Raji (cell line): Measurements from ENCODE around the gene STIM1.

ENCODE experiments used
- POLR2A ChIP-seq: IDR thresholded peaks from 2 replicates; pipeline ENCODE4 v1.6.1; 2011; ENCODE audit warnings: low read depth, low read length, control low read depth; ENCODE audit not compliant: insufficient read depth

Gene STIM1

DNA sequence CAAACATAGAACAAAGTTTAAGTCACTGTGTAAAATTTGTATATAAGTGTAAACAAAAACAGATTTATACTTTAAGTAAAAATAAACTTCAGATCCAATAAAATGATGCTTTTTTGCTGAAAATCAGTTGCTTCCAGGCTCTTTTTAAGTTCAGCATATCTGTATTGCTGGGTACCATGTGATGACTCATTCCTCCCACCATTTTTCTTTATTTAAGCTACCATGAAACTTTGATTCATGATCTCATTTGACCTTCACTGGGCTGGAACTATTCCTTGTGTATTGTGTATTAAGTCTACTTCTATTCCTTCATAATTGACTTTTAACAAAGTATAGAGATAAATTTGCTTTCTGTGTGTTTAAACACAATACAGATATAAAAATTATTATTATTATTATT, 192.9 kb downstream of the STIM1 start:
- TF ChIP-seq POLR2A, result no peak

GRCh38 chr11:4049006-4049405, 193.5 kb downstream of the STIM1 start:
- TF ChIP-seq POLR2A, result no peak

- no peak for TF ChIP-seq POLR2A
Measured at GRCh38 chr11:4050138-4050537, 194.7 kb downstream of the STIM1 start.

GRCh38 chr11:4054643-4055042, 199.2 kb downstream of the STIM1 start:
- no peak for TF ChIP-seq POLR2A

GRCh38 chr11:4059424-4059823, 204.0 kb downstream of the STIM1 start:
- no peak for TF ChIP-seq POLR2A

DNA sequence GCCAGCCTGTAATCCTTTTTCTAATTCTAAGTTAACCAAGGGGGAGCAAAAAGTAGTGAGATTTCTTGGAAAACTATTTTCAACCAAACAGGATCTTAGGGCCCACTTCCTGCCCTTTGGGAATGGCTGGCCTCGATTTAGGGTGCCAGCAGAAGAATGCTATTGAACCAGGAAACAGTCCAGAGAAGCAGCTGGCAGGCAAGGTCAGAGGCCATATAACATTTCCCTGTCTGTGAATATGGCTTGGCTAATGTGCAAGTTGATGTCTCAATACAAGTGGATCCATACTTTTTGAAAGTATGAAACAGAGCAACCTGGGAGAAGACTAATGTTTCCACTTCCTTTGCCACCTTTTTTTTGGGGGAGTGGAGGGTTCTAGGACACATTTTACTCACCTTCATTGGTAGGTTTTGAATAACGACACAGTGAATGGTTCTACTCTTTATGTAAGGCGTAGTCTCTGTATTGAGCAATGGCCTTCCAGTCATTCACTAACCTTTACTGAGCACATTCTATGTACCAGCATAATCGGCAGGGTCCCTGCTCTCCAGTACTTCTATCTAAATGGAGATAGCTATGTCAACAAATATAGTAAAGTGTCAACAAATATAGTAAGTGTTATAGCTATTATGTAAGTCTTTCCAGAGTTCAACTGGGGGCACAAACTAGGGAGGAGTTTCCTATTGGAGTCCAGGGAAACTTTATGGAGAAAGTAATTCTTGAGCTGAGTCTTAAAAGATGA, 204.9 kb downstream of the STIM1 start:
- TF ChIP-seq POLR2A, result no peak

GRCh38 chr11:4061700-4062099, 206.2 kb downstream of the STIM1 start:
- no peak for TF ChIP-seq POLR2A

DNA sequence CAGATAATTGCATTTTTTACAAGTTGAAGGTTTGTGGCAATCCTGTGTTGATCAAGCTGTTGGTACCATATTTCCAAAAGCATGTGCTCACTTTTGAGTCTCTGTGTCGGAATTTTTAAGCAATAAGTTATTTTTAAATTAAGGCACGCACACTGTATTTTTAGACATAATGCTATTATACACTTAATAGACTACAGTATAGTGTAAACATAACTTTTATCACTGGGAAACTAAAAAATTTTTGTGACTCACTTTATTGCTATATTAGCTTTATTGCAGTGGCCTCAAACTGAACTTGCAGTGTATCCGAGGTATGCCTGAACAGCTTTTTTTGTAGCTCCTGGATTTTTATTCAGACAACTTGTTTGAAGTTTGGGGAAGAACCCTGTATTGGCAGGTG, 207.9 kb downstream of the STIM1 start:
- TF ChIP-seq POLR2A, result no peak

DNA sequence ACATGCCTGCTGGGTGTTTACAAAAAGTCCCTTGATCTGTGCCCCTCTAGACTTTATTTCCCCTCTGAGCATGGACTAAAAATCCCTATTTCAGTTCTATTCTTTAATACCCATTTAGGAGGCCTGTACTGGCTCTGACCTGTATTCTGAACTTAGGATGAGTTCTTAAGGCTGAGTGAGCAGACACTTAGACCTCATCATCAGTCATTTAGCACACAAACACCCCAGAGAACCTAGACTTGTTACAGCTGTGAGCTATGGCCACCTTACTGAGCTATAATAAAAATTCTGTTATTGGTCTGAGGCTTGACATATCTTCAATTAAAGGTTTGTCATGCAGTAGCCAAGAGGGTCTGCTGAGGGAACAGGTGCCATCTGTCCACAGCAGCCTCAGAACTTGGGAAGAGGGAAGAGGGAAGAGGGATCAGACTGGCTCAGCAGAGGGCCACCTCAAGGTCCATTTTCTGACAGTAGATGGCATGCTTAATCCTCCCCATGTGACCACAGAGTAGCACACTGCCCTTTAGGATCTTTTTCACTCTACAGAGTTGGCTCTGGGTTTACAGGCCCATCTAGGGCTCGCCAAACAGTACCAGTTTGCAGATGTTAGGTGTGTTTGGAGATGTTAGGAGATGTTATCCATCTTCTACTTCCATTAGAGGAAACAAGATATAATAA, 209.0 kb downstream of the STIM1 start:
- no peak for TF ChIP-seq POLR2A

GRCh38 chr11:4065086-4065485, 209.6 kb downstream of the STIM1 start:
- no peak for TF ChIP-seq POLR2A

DNA sequence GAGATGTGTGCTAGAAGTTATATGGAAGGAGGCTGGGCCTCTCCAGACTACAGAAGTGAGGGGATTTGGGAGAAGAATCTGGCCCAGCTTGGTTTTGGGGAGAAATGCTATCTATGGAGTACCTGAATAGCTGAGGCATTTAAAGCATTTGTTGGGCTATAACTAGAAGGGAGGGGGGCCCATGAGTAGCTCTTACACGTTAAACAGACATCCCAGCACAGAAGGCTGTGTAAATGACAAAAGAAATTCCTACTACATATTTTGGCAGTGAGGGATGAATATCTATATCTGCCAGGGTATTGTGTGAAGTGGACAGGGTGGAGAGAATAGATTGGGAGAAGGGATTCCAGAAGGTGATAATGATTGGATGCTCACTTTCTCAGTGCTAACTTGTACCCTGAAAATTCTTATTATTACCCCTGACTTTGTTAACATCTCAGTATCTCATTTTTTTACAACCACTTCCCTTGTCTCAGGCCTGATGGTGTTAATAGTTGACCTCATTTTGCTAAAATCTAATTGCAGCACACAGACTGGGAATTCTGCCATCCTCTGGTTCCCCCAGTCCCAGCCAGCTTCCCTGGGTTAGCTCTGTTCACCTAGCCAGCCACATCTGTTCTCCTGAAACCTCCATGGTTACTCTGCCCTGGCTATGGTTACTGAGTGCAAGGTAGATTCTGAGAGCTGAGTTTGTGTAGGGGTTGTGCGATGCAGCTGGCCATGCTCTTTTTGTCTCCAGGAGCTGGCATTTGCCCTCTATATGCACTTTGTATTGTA, 210.3 kb downstream of the STIM1 start:
- TF ChIP-seq POLR2A, result no peak

GRCh38 chr11:4066910-4067309, 211.4 kb downstream of the STIM1 start:
- TF ChIP-seq POLR2A, result no peak

DNA sequence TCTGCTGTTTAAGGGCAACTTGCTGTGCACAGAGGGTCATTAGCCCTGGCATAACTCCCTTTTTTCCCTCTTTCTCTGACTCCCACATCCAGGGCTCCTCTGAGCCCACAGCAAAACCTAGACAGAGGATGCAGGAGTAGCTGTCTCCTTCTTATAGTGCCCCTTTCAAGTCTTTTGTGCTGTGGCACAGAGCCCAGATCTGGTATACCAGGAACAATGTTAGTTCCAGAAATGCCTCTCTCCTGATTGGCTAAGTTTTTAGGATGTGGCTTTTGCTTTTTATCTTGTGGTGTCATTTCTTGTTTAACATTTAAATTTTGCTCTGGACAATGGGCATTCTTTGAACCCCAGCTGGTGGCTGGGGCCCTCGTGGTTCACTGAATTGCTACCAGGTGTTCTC, 213.5 kb downstream of the STIM1 start:
- TF ChIP-seq POLR2A, result no peak

DNA sequence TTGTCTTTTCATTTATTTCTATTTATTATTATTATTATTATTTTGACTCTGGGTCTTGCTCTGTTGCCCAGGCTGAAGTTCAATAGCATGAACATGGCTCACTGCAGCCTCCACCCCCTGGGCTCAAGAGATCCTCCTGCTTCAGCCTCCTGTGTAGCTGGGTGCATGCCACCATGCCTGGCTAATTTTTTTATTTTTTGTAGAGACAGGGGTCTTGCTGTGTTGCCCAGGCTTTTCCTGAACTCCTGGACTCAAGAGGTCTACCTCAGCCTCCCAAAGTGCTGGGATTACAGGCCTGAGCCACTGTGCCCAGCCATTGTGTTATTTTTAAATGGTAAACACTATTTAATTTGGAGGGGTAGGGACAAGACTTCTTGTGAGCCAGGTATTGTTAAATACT, 215.9 kb downstream of the STIM1 start:
- TF ChIP-seq POLR2A, result no peak

- no peak for TF ChIP-seq POLR2A
Measured at GRCh38 chr11:4071914-4072313, 216.4 kb downstream of the STIM1 start.
